ENCODE data around the gene SPDEF.

Gene SPDEF

GRCh38 chr6:34556031-34556471 lies at the start of gene SPDEF:
Gene SPDEF (minus strand): TSS chr6:34556329. CDS start chr6:34544455, 11,874 bp downstream.
- no peak for DNase-seq (ENCODE audit: low read depth)

GRCh38 chr6:34603707-34604106 lies 47.6 kb upstream of the SPDEF start:
- no peak for DNase-seq (ENCODE audit: low read depth)

- no peak for DNase-seq (ENCODE audit: low read depth)
Measured at GRCh38 chr6:34602318-34603111, 46.4 kb upstream of the SPDEF start.

- DNase-seq (ENCODE audit: low read depth): no peak
Measured at GRCh38 chr6:34601706-34602105, 45.6 kb upstream of the SPDEF start.

GRCh38 chr6:34600796-34601195 lies 44.7 kb upstream of the SPDEF start:
- DNase-seq (ENCODE audit: low read depth): no peak

- DNase-seq (ENCODE audit: low read depth): no peak
Measured at GRCh38 chr6:34600101-34600500, 44.0 kb upstream of the SPDEF start.

GRCh38 chr6:34598712-34599111 lies 42.6 kb upstream of the SPDEF start:
- no peak for DNase-seq (ENCODE audit: low read depth)

GRCh38 chr6:34597605-34598353 lies 41.6 kb upstream of the SPDEF start:
- DNase-seq (ENCODE audit: low read depth): no peak

- no peak for DNase-seq (ENCODE audit: low read depth)
Measured at GRCh38 chr6:34596798-34597197, 40.7 kb upstream of the SPDEF start.

- no peak for DNase-seq (ENCODE audit: low read depth)
Measured at GRCh38 chr6:34595332-34596184, 39.4 kb upstream of the SPDEF start.

- DNase-seq (ENCODE audit: low read depth): no peak
Measured at GRCh38 chr6:34593701-34594100, 37.6 kb upstream of the SPDEF start.

GRCh38 chr6:34592208-34592952 lies 36.3 kb upstream of the SPDEF start:
- no peak for DNase-seq (ENCODE audit: low read depth)

- DNase-seq (ENCODE audit: low read depth): no peak
Measured at GRCh38 chr6:34589691-34590090, 33.6 kb upstream of the SPDEF start.

GRCh38 chr6:34589140-34589539 lies 33.0 kb upstream of the SPDEF start:
- no peak for DNase-seq (ENCODE audit: low read depth)

- DNase-seq (ENCODE audit: low read depth): no peak
Measured at GRCh38 chr6:34587851-34588250, 31.7 kb upstream of the SPDEF start.

GRCh38 chr6:34587325-34587724 lies 31.2 kb upstream of the SPDEF start:
- no peak for DNase-seq (ENCODE audit: low read depth)

GRCh38 chr6:34586327-34587040 lies 30.4 kb upstream of the SPDEF start:
- DNase-seq (ENCODE audit: low read depth): no peak

- DNase-seq (ENCODE audit: low read depth): peak; percentile 13
Measured at GRCh38 chr6:34585512-34586061, 29.5 kb upstream of the SPDEF start.

- no peak for DNase-seq (ENCODE audit: low read depth)
Measured at GRCh38 chr6:34585108-34585507, 29.0 kb upstream of the SPDEF start.

- DNase-seq (ENCODE audit: low read depth): no peak
Measured at GRCh38 chr6:34584694-34585093, 28.6 kb upstream of the SPDEF start.

Data from stromal cell of bone marrow (primary cell).